OCI-LY3 (cell line): Measurements from ENCODE around the gene PKD2L1.
A peak's percentile ranks its signal among the peaks of the same experiment; 100 is the strongest.

Experiments used
- H2AFZ ChIP-seq: fragments of 200-600, 300-600 bp; shearing (Covaris generic); 2 replicates; pipeline ENCODE4 v1.6.0; 2014; ENCODE audit warnings: antibody characterized with exemption, low read depth, low read length
- H3K27ac ChIP-seq: fragments of 200-600, 300-600 bp; sonication (generic); 2 replicates; pipeline ENCODE4 v1.5.1; 2014; ENCODE audit warnings: mild to moderate bottlenecking, low read length, moderate library complexity, mixed read lengths
- H3K27me3 ChIP-seq: fragments of 200-600, 300-600 bp; sonication (generic); 2 replicates; pipeline ENCODE4 v1.6.1; 2014; ENCODE audit warnings: low read depth, low read length, mixed read lengths
- H3K36me3 ChIP-seq: fragments of 200-600, 300-600 bp; sonication (generic); replicated peaks from 2 replicates; pipeline ENCODE3; 2014; ENCODE audit warnings: low read depth, low read length, mixed read lengths
- H3K4me1 ChIP-seq: fragments of 300-600, 200-600 bp; sonication (generic); 2 replicates; pipeline ENCODE4 v1.6.1; 2014; ENCODE audit warnings: low read length, mixed read lengths
- H3K4me2 ChIP-seq: fragments of 200-600, 300-600 bp; sonication (generic); 2 replicates; pipeline ENCODE4 v1.6.1; 2014; ENCODE audit warnings: low read length, mixed read lengths
- H3K4me3 ChIP-seq: fragments of 300-600, 200-600 bp; sonication (generic); 2 replicates; pipeline ENCODE4 v1.5.1; 2014; ENCODE audit warnings: antibody characterized with exemption, mild to moderate bottlenecking, low read length, moderate library complexity
- H3K79me2 ChIP-seq: fragments of 300-600, 200-600 bp; shearing (Covaris generic); 2 replicates; pipeline ENCODE4 v1.6.1; 2014; ENCODE audit warnings: mild to moderate bottlenecking, low read length, mixed read lengths
- H3K9ac ChIP-seq: fragments of 300-600, 200-600 bp; shearing (Covaris generic); 2 replicates; pipeline ENCODE4 v1.6.0; 2014; ENCODE audit warnings: mild to moderate bottlenecking, low read length, moderate library complexity
- H3K9me3 ChIP-seq: fragments of 200-600, 300-600 bp; shearing (Covaris generic); 2 replicates; pipeline ENCODE4 v1.6.1; 2014; ENCODE audit warnings: low read length, mixed read lengths; ENCODE audit not compliant: insufficient read depth
- H4K20me1 ChIP-seq: fragments of 200-600, 300-600 bp; sonication (generic); 2 replicates; pipeline ENCODE4 v1.6.1; 2016; ENCODE audit warnings: low read length, mixed read lengths; ENCODE audit not compliant: insufficient read depth
- EZH2phosphoT487 ChIP-seq: fragments of 200-600 bp; shearing (Covaris generic); IDR thresholded peaks from 2 replicates; pipeline ENCODE4 v1.6.1; 2018; ENCODE audit warnings: antibody characterized with exemption, mixed run types, low read depth
- TF ChIP-seq, protein P1 (sequence below): fragments of 200-600, 300-600 bp; sonication (generic); IDR thresholded peaks from 2 replicates; pipeline ENCODE4 v1.5.1; 2014; ENCODE audit warnings: antibody characterized with exemption, low read length, low read depth

The PKD2L1 gene

GRCh38 chr10:100370714-100371481 is 40.9 kb upstream of the PKD2L1 start:
- H3K4me1 ChIP-seq: peaks cover 38% of the 10 kb centered on the region
- peak overlapping the region; percentile 83 for H2AFZ ChIP-seq
- H3K9ac ChIP-seq: peak overlapping the region; percentile 60; the same call in 1 of the 2 replicates
- no peaks in the 10 kb centered on the region for H3K9me3 ChIP-seq
- no peaks in the 10 kb centered on the region for H3K36me3 ChIP-seq
- H3K27me3 ChIP-seq: no peaks in the 10 kb centered on the region
- no peaks in the 10 kb centered on the region; the same call in 1 of the 2 replicates for H3K79me2 ChIP-seq
- peak overlapping the region; percentile 66 for H3K4me3 ChIP-seq
- H3K27ac ChIP-seq: peak overlapping the region; percentile 64
- TF ChIP-seq EZH2phosphoT487: no peak
- TF ChIP-seq, protein P1, sequence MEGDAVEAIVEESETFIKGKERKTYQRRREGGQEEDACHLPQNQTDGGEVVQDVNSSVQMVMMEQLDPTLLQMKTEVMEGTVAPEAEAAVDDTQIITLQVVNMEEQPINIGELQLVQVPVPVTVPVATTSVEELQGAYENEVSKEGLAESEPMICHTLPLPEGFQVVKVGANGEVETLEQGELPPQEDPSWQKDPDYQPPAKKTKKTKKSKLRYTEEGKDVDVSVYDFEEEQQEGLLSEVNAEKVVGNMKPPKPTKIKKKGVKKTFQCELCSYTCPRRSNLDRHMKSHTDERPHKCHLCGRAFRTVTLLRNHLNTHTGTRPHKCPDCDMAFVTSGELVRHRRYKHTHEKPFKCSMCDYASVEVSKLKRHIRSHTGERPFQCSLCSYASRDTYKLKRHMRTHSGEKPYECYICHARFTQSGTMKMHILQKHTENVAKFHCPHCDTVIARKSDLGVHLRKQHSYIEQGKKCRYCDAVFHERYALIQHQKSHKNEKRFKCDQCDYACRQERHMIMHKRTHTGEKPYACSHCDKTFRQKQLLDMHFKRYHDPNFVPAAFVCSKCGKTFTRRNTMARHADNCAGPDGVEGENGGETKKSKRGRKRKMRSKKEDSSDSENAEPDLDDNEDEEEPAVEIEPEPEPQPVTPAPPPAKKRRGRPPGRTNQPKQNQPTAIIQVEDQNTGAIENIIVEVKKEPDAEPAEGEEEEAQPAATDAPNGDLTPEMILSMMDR: no peak
- H3K4me2 ChIP-seq: peak overlapping the region; percentile 93
- no peaks in the 10 kb centered on the region for H4K20me1 ChIP-seq

GRCh38 chr10:100368721-100369120 is 38.7 kb upstream of the PKD2L1 start:
- Histone ChIP-seq H3K27ac (no peak overlapping the region), H3K4me2 (no peak overlapping the region)
- TF ChIP-seq, protein P1: no peak
- no peak for TF ChIP-seq EZH2phosphoT487

GRCh38 chr10:100364735-100365391 is 34.8 kb upstream of the PKD2L1 start:
- Histone ChIP-seq H3K4me1 (no peaks in the 10 kb centered on the region), H2AFZ (no peak overlapping the region), H3K27ac (no peak overlapping the region), H4K20me1 (peaks cover 2% of the 10 kb centered on the region; the same call in 1 of the 2 replicates), H3K9ac (no peak overlapping the region), H3K79me2 (no peaks in the 10 kb centered on the region), H3K4me2 (no peak overlapping the region), H3K4me3 (no peak overlapping the region), H3K27me3 (no peaks in the 10 kb centered on the region), H3K36me3 (peaks cover 8% of the 10 kb centered on the region), H3K9me3 (no peaks in the 10 kb centered on the region)
- TF ChIP-seq, protein P1: no peak
- TF ChIP-seq EZH2phosphoT487: no peak

More at GRCh38 chr10:100368721-100369120, 38.7 kb upstream of the PKD2L1 start:
- no peaks in the 10 kb centered on the region for H4K20me1 ChIP-seq
- peaks cover 26% of the 10 kb centered on the region for H3K4me1 ChIP-seq
- H3K79me2 ChIP-seq: no peaks in the 10 kb centered on the region; the same call in 1 of the 2 replicates
- no peak overlapping the region for H3K4me3 ChIP-seq
- H3K36me3 ChIP-seq: no peaks in the 10 kb centered on the region
- no peak overlapping the region for H2AFZ ChIP-seq
- H3K9me3 ChIP-seq: no peaks in the 10 kb centered on the region
- H3K27me3 ChIP-seq: no peaks in the 10 kb centered on the region
- no peak overlapping the region for H3K9ac ChIP-seq

DNA sequence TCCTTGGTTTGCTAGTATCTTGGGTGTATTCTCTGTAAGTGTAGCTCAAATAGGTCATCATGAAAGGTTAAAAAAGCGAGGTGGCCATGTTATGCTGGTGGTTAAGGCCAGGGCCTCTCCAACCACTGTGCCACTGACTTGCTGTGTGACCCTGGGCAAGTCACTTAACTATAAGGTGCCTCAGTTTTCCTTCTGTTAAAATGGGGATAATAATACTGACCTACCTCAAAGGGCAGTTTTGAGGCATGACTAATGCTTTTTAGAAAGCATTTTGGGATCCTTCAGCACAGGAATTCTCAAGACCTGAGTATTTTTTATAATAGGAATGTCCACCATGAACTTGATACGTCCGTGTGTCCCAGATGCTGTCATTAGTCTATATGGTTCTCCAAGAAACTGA is 34.1 kb upstream of the PKD2L1 start:
- H4K20me1 ChIP-seq: peaks cover 7% of the 10 kb centered on the region
- no peak for TF ChIP-seq EZH2phosphoT487
- TF ChIP-seq, protein P1: no peak

More for the DNA sequence above, 34.1 kb upstream of the PKD2L1 start:
- Histone ChIP-seq H3K4me3 (no peak overlapping the region), H2AFZ (no peak overlapping the region), H3K9me3 (no peaks in the 10 kb centered on the region), H3K36me3 (peaks cover 15% of the 10 kb centered on the region), H3K4me2 (no peak overlapping the region), H3K27me3 (no peaks in the 10 kb centered on the region), H3K9ac (no peak overlapping the region), H3K27ac (no peak overlapping the region), H3K79me2 (no peaks in the 10 kb centered on the region), H3K4me1 (no peaks in the 10 kb centered on the region)
